ENCODE data around the gene PDIA5. TPM values are rescaled to one million over a fixed set of nuclear protein-coding genes. Genes with fewer than 3 reads are reported as not detected.
"Not testable (repeated sequence)": the region's sequence is repeated elsewhere in the genome, so short reads cannot be mapped to it uniquely, and the experiment has no call there.

Gene PDIA5
- total RNA-seq, 1 experiment from 2014 or later = 31.2 TPM

DNA sequence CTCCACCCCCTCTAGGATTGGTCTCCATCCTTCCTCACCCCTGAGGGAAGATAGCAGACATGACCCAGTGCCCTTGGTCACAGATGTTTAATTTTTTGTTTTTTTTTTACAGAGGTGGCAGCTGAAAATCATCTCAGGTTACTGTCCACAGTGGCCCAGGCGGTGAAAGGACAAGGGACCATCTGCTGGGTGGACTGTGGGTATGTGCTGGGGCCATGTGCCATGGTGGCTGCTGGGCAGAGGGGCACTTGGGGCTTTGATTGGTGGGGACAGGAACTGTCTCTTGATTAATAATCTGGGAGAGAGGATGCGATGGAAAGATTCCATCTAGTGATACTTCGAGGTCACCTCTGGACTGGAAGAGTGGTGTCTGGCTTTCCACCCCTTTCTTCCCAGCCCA, 25.4 kb downstream of the PDIA5 start:
- no peak for DNase-seq (ENCODE audit: low read depth)

DNA sequence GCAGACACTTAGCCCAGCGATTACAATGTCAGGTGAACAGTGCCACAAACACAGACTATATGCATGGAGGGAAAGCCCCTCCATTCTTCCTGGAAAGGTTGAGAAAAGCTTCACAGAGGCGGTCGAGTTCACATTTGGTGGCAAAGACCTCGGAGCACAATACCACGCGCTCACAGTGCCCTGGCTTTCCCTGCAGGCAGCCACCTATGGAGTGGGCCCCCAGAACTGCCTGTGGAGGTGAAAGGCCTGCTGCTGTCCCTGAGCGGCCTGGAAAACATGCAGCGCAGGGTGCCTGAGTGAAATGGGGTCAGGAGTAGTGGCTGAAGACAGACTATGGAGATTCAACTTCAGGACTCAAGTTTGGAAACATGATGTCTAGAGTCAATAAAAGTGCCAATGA, 26.9 kb downstream of the PDIA5 start:
- no peak for DNase-seq (ENCODE audit: low read depth)

DNA sequence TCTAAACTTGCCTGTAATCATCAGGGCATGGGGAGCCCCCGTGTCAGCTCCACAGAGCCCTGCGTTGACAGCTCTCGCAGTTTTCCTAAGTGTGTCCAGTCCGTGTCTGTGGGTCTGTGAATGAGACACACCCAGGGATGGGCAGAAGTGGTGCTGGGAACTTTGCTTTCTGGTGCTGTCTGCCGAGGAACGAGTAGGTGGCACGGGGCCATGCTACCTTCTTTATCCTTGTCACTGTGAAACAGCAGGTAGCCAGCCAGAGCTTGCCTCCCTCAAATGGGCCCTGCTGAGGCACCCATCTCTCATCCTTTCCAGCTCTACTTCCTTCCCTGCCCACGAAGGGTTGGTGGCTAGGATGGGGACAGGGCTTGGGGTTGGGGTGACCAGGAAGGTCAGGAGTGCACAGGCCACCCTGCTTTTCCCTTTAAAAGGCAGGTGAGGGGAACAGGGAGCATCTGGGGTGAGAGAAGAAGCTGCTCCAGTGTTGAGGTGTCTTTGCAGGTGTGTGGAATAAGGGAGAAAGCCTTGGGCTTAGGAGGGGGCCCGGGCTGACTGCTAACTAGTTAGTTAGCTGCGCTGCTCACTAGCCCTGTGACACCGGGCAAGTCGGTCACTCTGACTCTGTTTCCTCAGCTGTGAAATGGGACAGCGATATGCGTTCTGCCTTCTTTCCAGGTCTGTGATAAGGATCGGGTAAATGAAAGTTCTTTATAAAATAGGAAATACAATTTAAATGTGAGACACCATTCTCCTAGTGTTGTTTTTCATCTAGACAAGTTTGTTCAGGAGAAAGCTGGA, 27.9 kb downstream of the PDIA5 start:
- no peak for DNase-seq (ENCODE audit: low read depth)

DNA sequence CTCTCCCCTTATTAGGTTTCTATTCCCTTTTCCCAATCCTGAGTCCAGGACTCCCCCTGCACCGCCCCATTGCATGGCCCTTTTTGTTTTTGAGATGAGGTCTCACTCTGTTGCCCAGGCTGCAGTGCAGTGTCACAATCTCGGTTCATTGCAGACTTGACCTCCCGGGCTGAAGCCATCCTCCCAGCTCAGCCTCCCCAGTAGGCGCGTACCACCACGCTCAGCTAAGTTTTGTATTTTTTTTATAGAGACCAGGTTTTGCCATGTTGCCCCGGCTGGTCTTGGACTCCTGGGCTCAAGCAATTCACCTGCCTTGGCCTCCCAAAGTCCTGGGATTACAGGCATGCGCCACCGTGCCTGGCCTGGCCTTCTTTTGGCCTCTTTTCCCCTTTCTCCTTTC, 29.3 kb downstream of the PDIA5 start:
- DNase-seq (ENCODE audit: low read depth) = no peak

DNA sequence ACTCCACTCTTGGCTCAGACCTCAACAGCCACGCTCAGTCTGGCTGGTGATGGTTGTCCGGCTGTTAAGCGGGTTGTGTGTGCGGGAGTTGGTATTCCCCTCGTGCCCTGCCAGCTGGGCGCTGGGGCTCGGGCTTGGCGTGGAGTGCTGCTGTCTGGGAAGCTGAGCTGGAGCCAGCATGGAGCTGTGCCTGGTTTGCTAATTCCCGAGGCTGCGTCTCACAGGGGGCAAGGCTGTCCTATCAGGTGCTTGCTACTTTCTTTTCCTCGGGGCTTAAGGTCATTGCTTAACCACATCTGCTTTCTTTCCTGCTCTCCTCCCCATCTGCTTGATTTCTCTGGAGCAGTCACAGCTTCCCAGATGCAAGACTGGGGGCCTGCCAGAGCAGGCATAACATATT, 29.9 kb downstream of the PDIA5 start:
- peak; percentile 85 for DNase-seq (ENCODE audit: low read depth)

DNA sequence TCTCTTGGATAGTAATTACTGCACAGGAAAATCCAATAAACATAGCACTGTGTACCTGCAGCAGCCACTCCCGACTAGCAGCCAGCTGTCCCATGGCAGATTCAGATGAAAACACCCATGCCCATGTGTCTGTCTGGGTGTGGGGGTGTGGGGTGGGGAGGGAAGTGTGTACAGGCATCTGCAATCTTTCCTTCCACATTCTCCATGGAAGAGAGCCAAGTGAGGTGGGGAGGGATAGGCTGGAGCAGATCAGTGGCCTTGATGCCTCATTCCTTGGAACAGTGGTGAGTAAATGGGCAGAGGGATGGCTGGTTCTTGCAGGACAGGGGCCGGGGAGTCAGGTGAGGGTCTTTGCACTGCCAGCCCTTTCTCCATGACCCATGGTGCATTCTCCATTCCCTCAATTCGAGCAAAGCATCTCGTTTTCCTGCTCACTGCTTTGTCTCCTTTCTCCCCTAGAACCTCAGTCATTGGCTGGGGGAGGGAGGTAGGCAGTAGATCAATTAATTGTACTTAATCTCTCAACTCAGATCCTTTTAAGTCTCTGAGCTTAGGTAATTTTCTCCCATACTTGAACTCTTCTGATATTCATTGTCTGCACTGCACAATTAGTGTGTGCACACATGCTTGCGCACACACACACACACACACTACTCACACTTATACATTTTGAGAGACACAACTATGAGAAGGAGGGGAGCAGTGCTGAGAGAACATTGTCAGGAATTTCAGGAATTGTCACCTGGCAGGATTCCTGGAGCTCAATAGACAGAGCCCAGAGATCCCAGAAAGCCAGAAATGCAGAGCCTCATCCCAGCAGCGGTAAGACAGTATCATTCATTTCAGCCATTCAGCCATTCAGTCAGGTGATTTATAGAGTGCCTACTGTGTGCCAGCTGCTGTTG, 31.9 kb downstream of the PDIA5 start:
- no peak for DNase-seq (ENCODE audit: low read depth)

DNA sequence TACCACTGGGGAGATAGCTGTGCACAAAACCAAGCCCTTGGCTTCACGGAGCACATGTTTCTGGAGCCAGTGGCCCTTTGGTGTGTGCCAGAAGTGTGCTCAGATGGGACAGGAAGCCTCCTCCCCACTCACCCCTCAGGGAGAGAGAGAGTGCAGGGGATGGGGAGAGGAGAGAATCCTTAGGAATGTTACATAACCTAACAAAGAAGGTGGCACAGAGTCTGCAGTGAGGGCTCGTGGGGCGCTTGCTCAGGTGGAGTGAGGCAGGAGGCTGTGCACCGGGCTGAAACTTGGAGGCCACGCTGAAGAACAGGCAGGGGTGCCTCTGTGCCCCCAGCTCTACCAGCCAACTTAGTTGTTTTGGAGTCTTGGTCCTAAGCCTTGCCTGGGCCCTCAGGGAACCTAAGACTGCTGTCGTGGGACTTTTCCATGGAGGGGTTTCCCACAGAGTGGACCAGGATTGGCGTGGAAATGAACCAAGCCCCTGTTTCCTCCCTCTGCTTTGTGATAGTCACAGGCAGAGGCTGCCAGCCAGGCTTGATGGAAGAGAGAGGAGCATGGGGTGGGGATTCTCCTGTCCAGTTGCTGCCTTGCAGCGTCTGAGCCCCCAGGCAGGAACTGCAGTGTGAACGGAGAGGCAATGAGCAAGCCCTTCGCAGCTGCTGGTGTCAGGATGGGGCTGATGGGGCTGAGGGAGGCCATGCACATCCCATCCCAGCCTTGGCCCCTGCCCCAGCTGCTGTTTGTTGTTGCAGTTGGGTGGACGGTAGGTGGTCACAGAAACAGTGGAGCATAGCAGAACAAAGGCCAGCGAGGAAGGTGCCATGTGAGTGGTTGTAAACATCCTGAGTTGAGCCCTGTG, 32.7 kb downstream of the PDIA5 start:
- DNase-seq (ENCODE audit: low read depth) = no peak

DNA sequence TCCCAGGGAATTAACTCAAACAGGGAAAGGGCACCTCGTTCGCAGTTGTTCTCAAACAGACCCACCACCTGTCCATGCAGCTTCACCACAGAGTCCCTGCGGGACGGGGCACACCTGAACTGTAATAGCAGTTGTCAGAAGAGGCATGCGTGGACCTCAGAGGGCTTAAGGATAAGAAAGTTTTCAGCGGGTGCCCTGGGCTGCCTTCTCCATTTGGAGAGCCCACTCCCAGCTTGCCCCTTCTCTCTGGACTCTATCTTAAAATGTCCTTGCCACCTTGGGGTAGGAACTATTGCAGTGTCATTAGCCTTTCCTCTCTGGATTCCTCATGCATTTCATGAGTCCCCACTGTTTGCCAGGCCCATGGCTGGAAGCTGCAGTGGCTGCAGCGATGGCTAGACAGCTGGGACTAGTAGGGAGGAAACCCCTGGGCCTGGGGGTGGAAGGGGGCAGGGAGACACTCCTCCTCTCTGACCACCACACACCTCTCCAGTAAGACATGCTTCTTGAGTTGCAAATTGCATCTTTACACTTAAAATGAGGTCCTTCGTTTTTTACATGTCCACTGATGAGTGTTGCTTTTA, 33.5 kb downstream of the PDIA5 start:
- DNase-seq (ENCODE audit: low read depth) = no peak

DNA sequence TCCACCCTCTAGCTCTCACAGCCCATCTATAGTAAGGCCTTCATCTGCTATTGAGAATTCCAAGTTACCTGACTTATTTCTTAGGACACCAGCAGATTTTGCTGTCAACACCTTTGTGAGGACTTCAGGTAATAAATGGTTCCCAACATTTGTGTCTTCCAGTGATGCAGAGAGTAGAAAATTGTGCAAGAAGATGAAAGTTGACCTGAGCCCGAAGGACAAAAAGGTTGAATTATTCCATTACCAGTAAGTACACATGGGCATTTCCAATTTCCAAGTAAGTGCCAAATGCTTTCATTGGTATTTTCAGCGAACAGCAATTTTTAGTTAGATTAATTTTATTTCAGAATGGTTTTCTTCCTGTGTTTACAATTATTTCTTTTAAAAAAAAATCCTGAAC, 35.4 kb downstream of the PDIA5 start:
- no peak for DNase-seq (ENCODE audit: low read depth)

DNA sequence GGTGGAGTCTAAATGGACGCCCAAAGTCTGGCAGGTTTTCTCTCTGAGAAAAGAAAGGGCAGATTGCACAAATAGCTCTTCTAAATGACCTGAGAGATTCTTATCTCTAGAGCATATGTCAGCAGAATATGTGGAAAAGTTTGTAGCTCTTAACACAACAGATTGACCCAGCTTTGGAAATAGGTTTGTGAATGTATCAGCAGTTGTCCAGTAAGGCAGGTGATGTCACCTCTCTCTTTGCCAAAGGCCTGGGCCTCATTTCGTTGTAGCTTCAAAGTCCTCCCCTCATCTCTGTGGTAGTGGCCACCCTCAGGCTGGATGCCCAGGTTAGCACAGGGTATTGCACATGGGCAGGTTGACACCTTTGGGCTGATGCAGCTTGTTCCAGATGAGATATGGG, 36.0 kb downstream of the PDIA5 start:
- no peak for DNase-seq (ENCODE audit: low read depth)

DNA sequence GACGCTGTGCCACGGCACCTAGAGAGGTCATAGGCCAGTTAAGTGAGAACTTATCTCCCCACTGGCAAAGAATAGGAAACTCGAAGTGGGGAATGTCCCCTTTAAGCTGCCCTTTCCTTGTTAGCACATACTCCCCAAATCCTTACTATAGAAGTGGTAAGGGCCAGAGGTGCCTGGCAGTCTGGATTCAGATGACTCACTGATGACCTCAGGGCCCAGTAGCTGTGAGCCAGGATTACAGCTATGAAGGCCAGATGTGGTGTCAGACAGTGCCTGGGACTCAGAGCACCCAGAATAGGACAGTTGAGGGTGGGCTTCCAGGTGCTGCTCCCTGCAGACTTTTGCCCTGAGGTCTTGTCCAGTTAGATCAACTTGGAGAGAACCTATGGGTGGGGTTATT, 37.7 kb downstream of the PDIA5 start:
- peak; percentile 87 for DNase-seq (ENCODE audit: low read depth)

DNA sequence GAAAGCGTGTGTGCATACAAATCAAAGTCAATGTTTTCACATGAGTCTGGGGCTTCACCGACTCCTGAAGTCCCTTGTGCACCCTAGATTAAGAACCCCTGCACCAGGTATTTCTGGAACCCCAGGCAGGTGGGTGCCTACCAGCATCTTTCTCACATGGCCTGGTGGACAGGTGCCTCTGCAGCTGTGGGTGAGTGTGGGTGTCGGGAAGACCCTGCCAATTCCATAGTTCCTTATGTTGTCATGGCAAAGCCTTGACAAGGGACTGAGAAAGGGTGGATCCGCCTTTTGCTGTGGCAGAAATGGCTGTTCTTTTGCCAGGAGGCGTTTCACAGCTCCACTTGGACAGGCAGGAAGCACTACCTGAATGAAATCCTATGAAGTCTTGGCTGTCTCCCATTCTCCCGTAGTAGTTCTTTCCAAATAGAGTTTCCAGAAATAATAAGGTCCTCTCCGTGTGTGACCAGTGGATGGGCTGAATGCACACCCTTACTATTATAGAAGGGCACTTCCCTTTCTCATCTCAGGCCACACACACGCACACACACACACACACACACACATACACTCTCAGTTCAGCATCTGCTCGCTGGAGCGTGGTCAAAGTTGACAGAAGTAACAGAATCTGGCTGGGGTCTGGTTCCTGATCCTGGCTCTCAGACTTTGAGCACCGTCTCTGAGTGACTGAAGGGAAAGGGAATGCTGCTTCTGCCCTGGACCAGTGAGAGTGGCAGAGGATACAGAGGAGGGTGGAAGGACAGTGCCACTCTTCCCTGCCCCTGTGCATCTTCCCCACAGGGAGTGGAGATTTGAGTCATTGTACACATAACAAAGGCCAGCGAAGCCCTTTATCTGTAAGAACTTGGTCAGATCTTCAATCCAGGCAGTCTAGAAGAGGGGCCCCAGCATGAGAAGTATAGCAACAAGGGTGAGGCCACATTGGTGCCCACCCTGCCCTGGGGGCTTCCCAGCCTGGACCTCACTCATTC, 38.7 kb downstream of the PDIA5 start:
- DNase-seq (ENCODE audit: low read depth) = no peak

DNA sequence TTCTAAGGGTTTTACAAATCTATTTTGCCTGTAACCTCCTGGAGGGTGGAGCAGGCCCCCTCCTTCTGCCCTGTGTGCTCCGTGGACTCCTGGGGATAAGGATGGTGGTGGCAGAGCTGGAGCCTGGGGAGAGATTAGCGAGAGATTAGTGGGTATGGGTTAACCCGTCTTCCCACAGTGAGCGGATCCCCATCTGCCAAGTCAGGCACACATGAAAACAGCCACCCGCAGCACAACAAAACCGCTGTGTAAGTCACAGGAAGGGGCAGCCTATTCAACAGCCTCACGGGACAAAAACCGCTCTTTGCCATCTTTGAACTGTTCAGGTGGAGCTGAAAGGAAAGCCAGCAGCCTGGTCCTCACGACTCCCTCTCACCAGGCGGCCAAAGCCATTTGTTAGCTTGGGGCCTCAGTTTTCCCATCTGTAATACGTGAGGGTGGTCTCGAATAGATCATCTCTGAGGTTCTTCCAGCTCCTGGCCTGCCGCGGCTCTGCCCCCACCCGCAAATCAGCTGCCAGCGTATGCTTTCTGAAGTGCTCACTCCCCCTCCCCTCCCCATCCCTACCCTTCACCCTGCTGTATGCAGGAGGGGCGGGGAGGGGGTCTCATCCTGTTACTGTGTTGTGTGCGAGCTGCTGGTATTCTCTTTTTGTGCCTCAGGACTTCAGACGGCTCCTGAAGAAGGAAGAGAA, 43.6 kb downstream of the PDIA5 start:
- DNase-seq (ENCODE audit: low read depth) = no peak

DNA sequence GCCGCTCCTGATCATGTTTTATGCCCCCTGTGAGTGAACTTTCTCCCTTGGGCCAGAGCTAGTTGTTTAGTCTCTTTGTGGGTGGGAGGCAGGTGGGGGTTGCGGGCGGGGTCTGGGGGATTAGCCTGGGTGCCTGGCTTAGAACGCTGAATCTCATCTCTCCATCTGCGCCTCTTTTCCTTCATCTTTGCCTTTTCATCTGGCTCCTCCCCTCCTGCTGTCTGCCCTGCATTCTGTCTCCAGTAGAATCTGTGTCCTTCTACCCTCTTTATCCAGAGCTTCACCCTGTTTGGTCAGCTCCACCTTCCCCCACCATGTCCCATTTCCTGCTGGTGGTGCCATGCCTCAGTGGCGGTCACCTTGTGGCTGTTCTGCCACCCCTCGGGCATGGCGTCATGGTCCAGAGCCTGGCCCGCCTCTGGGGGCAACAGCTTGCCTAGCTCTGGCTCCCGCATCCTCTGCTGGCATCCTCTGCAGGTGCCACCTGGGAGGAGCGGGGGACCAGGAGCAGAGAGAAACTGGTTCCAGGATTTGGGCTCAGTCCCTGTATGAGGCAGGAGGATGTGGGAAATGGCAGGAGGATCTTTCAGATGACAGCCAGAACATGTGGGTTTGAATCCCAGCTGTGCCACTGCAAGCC, 44.3 kb downstream of the PDIA5 start:
- DNase-seq (ENCODE audit: low read depth) = no peak

DNA sequence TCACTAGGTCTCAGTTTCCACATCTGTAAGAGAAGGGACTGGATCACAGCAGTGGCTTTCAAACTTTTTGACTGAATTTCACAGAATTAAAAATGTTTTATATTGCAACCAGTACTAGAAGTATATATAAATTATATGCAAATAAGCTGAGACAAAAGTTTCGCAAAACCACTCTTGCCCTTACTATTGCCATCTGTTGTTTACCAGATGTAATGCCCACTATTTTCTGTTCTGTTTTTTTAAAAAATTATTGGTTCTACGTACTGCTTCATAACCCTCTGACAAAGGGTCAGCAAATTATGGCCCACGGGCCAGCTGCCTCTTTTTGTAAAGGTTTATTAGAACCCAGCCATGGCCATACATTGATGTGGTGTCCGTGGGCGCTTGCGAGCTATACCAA, 44.8 kb downstream of the PDIA5 start:
- no peak for DNase-seq (ENCODE audit: low read depth)

DNA sequence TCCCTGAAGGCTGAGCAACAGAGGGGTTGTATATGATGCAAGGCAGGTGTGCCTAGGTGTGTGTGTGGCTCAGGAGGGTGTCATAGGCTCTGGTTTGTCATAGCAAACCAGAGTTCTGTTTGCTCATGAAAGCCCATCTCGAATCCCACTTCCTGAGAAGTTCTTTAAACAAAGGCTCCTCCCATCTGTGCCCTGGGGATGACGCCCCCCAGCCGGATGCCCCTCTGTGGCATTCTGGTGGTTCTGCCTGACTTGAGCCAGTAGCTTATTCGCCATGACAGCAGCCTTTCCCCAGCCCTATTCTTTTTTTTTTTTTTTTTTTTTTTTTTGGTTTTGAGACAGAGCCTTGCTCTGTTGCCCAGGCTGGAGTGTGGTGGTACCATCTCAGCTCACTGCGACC, 45.4 kb downstream of the PDIA5 start:
- no peak for DNase-seq (ENCODE audit: low read depth)

DNA sequence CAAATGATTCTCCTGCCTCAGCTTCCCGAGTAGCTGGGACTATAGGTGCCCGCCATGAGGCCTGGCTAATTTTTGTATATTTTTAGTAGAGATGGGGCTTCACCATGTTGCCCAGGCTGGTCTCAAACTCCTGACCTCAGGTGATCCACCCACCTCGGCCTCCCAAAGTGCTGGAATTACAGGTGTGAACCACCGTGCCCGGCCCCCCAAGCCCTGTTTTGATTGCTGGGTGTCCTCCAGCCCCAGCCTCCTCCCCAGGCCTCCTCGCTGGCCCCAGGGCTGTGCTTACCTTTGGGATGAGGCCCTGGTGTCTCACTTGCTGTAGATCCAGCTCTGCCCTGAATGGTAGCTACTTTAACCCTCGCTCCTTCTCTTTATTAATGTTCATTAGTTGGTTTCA, 45.8 kb downstream of the PDIA5 start:
- DNase-seq (ENCODE audit: low read depth) = not testable (repeated sequence)

DNA sequence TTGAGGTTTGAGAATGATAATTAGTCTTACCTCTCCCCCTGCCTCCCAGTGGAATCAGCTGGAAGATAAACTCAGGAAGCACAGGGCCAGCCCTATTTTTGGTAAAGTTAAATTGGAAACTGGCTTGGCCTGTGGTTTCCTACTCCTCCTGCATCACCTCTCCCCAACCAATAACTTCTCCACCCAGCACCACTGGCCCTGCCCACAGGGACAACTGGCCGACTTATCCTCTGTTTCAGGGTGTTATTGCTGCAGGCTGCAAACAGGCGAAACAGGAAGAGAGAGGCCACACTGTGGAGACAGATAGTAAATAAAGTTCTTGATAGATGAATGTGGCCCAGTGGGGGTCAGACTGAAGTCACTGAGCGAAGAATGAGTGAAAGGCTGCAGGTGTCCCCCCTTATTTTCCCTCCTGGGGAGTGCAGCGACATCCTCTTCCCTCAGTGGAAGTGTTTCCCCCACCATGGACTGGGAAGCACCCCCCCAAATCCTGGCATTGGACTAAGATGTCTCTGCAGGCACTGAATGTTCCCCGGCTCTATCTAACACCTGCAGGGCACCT, 47.1 kb downstream of the PDIA5 start:
- no peak for DNase-seq (ENCODE audit: low read depth)

DNA sequence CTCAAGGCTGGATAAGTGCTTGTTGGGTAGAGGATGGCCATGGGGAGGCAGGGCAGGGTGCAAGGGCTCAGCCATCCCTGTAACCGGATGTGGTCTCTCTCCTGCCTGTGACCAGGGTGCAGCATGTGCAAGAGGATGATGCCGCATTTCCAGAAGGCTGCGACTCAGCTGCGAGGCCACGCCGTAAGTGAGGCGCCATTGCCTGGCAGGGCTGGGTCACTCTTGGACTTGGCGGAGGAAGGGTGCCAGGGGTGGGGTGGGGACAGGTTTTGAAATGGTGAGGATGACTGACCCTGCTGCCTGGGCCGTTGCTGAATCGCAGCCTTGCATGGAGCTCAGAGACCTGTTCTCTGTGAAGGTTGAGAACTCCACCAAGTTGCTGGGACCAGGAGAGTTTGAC, 49.3 kb downstream of the PDIA5 start:
- DNase-seq (ENCODE audit: low read depth) = no peak
